ENCODE data around the gene CACNA1C.

DNA sequence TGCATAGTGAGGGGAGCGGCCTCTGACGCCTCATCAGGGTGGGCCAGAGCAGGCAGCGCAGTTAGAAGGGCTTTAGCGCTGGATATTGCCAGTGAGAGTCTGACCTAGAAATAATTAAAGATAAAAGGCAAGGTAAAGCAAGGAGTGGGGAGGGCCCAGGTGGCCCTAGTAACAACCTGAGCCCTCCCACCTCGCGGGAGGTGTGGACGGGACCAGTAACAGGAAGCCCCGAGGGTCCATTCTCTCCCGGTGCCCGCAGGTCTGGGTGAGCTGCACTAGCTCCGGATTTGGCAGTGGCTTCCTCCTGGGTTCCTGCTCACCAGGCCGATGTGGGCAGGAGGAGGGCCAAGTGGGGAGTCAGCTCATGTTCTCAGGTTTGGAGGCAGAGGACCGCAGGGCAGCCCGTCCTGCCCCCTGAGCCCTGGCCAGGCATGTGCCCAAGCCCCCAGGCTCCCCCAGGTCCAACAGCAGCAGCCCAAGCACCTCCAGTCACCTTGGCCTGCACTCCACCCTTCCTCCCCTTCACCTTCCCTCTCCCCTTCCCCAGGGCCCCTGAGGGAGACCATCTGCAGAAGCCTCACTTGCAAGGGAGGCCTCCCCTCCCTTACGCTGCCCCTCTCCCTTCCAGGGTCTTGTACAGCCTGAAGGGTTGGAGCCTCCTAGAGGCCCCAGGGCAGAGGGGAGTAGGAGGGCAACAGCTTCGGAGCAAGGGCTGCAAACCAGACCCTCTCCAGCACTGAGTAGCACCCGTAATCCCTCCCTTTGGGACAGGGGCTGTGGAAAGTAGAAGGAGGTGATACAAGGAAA lies 597.7 kb downstream of the CACNA1C start:
- TF ChIP-seq, protein P1, sequence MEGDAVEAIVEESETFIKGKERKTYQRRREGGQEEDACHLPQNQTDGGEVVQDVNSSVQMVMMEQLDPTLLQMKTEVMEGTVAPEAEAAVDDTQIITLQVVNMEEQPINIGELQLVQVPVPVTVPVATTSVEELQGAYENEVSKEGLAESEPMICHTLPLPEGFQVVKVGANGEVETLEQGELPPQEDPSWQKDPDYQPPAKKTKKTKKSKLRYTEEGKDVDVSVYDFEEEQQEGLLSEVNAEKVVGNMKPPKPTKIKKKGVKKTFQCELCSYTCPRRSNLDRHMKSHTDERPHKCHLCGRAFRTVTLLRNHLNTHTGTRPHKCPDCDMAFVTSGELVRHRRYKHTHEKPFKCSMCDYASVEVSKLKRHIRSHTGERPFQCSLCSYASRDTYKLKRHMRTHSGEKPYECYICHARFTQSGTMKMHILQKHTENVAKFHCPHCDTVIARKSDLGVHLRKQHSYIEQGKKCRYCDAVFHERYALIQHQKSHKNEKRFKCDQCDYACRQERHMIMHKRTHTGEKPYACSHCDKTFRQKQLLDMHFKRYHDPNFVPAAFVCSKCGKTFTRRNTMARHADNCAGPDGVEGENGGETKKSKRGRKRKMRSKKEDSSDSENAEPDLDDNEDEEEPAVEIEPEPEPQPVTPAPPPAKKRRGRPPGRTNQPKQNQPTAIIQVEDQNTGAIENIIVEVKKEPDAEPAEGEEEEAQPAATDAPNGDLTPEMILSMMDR (IDR thresholded peaks at IDR 0.05; ENCODE audit: borderline replicate concordance, extremely low read depth, low read length, poor library complexity, severe bottlenecking): no peak
- TF ChIP-seq EZH2 (IDR thresholded peaks at IDR 0.05; ENCODE audit: borderline replicate concordance, low read depth, low read length, severe bottlenecking): no peak

Data from DND-41 (cell line).